Measurements from ENCODE around the gene MAD1L1.

GRCh38 chr7:1968397-1969111, 264.2 kb downstream of the MAD1L1 start:
- TF ChIP-seq CTCF (IDR thresholded peaks at IDR 0.05; ENCODE audit: borderline replicate concordance, extremely low read depth, low read length, poor library complexity, severe bottlenecking) (no peak), EZH2 (IDR thresholded peaks at IDR 0.05; ENCODE audit: borderline replicate concordance, low read depth, low read length, severe bottlenecking) (no peak)

Data from DND-41 (cell line).